Fibroblast of mammary gland (primary cell): Measurements from ENCODE around the gene TXNDC16.

ENCODE experiments used
- DNase-seq: peaks from one replicate; pipeline ENCODE4 v3.0.0-alpha.2; 2010; ENCODE audit warnings: low read depth
- H3K4me3 ChIP-seq: 2 replicates; pipeline ENCODE4 v1.5.1; 2011; ENCODE audit warnings: low read depth, mild to moderate bottlenecking, low read length, moderate library complexity; ENCODE audit not compliant: control insufficient read depth
- CTCF ChIP-seq: conservative IDR thresholded peaks from 2 replicates; pipeline ENCODE4 v1.5.1; 2011; ENCODE audit warnings: low read depth, low read length, inconsistent platforms; ENCODE audit not compliant: control insufficient read depth, insufficient read depth

The TXNDC16 gene

DNA sequence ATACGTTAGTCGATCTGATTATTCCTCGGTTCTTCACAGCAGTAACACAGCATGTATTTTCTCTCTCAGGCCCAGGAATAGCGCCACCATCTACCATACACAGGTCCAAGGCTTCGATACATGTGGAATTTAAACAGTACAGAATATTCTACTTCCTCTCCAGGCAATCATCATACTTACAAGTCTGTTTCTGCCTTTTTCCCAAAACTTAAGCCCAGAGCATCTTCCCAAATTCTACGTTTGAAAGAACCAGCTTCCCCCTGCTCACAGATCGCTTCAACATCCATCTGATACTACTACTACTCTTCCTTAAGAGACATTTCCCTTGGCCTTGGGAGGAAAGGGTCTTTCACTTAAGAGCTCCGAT lies 626 bp downstream of the TXNDC16 start:
- DNase-seq = peak; percentile 54
- TF ChIP-seq CTCF = peak; percentile 49
- peak overlapping the region; percentile 77 for H3K4me3 ChIP-seq

- H3K4me3 ChIP-seq = no peak overlapping the region
- TF ChIP-seq CTCF = no peak
- no peak for DNase-seq
These were observed 1.1 kb downstream of the TXNDC16 start for GRCh38 chr14:52551205-52551604.

DNA sequence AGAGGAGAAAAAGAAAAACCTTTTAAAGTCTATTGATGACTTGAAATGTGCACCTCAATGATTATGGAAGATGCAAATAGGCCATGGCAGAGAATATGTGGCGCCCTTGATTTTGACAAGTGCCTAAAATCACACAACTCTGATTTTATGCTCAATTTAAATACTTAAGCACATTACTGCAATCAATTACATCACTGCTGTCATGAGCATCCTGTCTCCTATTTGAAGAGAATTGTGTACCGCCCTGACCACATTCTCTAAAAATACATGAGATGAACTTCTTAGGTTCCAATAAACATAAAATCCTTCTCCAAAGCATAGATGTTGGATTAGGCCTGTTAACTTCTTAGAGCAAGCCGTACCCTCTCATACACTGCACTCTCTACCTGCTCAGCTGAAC lies 1.6 kb downstream of the TXNDC16 start:
- TF ChIP-seq CTCF = no peak
- no peak overlapping the region for H3K4me3 ChIP-seq
- DNase-seq = no peak

DNA sequence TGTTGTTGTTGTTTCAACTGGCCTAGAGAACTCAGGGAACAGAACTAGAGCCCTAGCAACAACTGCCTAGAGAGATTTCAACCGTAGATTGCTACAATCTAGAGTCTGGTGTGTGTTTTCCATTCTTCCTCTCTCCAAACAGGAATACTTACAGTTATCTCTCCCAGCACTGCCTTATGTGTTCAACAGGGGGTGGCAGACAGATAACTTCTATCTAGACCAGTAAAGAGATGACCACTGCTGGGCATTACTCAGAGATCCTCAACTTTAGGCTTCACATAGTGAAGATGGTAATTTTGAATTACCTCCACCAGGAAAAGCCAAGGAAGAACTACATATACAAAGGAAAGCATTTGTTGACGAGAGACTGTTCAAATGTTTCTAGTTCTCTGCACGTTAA lies 4.8 kb downstream of the TXNDC16 start:
- DNase-seq = no peak
- H3K4me3 ChIP-seq = no peak overlapping the region
- peak; percentile 6 for TF ChIP-seq CTCF

DNA sequence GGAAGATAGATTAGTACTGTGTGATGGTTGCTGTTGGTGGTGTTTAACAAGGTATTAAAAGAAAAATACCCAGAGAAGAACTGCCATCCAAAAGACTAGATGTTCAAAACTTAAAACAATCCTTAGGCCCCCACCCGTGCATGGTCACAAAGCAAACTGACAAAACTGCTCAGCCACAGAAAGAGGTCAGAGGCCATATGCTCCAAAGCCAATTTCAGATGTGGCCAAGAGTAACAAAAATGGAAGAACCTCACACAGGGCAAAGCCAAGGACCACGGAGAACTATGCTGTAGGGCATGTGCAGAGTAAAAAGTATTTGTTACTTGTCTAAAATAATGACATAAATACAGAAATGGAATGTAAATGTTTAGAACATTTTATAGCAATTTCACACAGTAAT lies 5.3 kb downstream of the TXNDC16 start:
- H3K4me3 ChIP-seq = no peak overlapping the region
- no peak for TF ChIP-seq CTCF
- no peak for DNase-seq

GRCh38 chr14:52546318-52546670 lies 6.0 kb downstream of the TXNDC16 start:
- H3K4me3 ChIP-seq = no peak overlapping the region
- no peak for TF ChIP-seq CTCF
- DNase-seq = no peak

- no peak overlapping the region for H3K4me3 ChIP-seq
- no peak for DNase-seq
- no peak for TF ChIP-seq CTCF
These were observed 6.6 kb downstream of the TXNDC16 start for GRCh38 chr14:52545584-52546317.
